ENCODE data around the gene RAB4A. TPM values are rescaled to one million over a fixed set of nuclear protein-coding genes. Genes with fewer than 3 reads are reported as not detected.

RAB4A gene
- total and polyA plus RNA-seq, 2 of the 13 experiments (the other 11 are each of a cell fraction or from before 2014, with no cell fraction given) = 56.0 to 80.1 TPM

GRCh38 chr1:229270547-229271447 lies at the start of gene RAB4A (continued):
- TF ChIP-seq NR2C2 (CRISPR knock-in tag; IDR thresholded peaks at IDR 0.05; ENCODE audit: borderline replicate concordance) (peak; percentile 55; the same call in 1 of the 2 replicates), GMEB2 (CRISPR knock-in tag; IDR thresholded peaks at IDR 0.05; ENCODE audit: low read depth) (no peak), THAP8 (CRISPR knock-in tag; IDR thresholded peaks at IDR 0.05; ENCODE audit: borderline replicate concordance) (peak; percentile 95), ZNF354B (CRISPR knock-in tag; IDR thresholded peaks at IDR 0.05) (0 out of 2 replicates have a peak, but pooled peaks have one; percentile 71), SUZ12 (IDR thresholded peaks at IDR 0.05; ENCODE audit: low read depth, low read length) (no peak), KMT2B (CRISPR knock-in tag; IDR thresholded peaks at IDR 0.05) (peak; percentile 72; the same call in 1 of the 2 replicates), BRF2 (CRISPR knock-in tag; IDR thresholded peaks at IDR 0.05) (peak; percentile 95), RXRB (CRISPR knock-in tag; IDR thresholded peaks at IDR 0.05; ENCODE audit: borderline replicate concordance) (peak; percentile 41; the same call in 1 of the 2 replicates), ZFP36L1 (CRISPR knock-in tag; IDR thresholded peaks at IDR 0.05) (peak; percentile 90; the same call in 1 of the 2 replicates), ZNF124 (CRISPR knock-in tag; IDR thresholded peaks at IDR 0.05) (peak; percentile 56; the same call in 1 of the 2 replicates), MLX (CRISPR knock-in tag; IDR thresholded peaks at IDR 0.05) (peak; percentile 67; the same call in 1 of the 2 replicates), HMGA1 (CRISPR knock-in tag; conservative IDR thresholded peaks at IDR 0.05) (no peak), STAT6 (CRISPR knock-in tag; IDR thresholded peaks at IDR 0.05; ENCODE audit: borderline replicate concordance) (peak; percentile 56; the same call in 1 of the 2 replicates), TRIM24 (CRISPR knock-in tag; IDR thresholded peaks at IDR 0.05) (no peak), SMARCE1 (IDR thresholded peaks at IDR 0.05; ENCODE audit: borderline replicate concordance) (no peak), ZNF891 (CRISPR knock-in tag; IDR thresholded peaks at IDR 0.05) (no peak; the same call in 1 of the 2 replicates)

Measured in HepG2 (cell line).